Posterior cingulate gyrus (tissue), 11 donors: ENCODE data around the gene TMSB4Y.

ENCODE experiments used
- DNase-seq, 10 donors: peaks; one replicate each; pipeline versions ENCODE4 v3.0.0 to v3.0.0-alpha.2; 2020 to 2021; ENCODE audit warnings: mixed read lengths in 3 of 10
- intact Hi-C: fragments of 100-400 bp; cut with DNase I; formaldehyde crosslinking; loops from one replicate; pipeline ENCODE4 v1.15.1; 2023

TMSB4Y gene

GRCh38 chrY:13703568-13703968 lies at the start of gene TMSB4Y:
TMSB4Y (plus strand) TSS chrY:13703899.
- peak in 3 of 10 donors; percentile 69 to 77 (median 73) for DNase-seq
- intact Hi-C loops = no loop called here

DNA sequence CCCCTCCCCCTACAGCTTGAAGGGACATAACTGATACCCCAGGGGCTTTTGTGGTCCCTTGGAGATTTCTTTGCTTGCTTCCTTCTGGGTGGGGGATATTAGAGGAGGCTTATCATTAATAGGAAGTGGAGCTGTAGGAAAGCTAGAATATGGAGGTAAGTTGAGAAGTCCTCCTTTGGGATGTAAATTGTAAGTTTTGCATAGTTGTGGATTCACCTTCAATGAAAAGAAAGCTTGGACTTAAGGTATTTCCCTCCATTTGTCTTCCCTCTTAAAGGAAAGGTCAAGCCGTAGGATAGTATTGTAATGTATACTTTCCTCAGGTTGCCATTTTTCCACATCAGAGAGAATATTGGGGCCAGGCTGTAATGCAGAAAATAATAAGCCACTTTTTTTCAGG lies 39.5 kb upstream of the TMSB4Y start:
- intact Hi-C loops = no loop called here
- no peak for DNase-seq

GRCh38 chrY:13671122-13671521 lies 32.6 kb upstream of the TMSB4Y start:
- intact Hi-C loops = no loop called here
- DNase-seq = no peak

GRCh38 chrY:13702276-13702675 lies 1.4 kb upstream of the TMSB4Y start:
- intact Hi-C loops = no loop called here
- DNase-seq = no peak

GRCh38 chrY:13704121-13704930 lies 627 bp downstream of the TMSB4Y start:
- DNase-seq = peak in 3 of 10 donors; percentile 21 to 43 (median 41)
- intact Hi-C loops = no loop called here

DNA sequence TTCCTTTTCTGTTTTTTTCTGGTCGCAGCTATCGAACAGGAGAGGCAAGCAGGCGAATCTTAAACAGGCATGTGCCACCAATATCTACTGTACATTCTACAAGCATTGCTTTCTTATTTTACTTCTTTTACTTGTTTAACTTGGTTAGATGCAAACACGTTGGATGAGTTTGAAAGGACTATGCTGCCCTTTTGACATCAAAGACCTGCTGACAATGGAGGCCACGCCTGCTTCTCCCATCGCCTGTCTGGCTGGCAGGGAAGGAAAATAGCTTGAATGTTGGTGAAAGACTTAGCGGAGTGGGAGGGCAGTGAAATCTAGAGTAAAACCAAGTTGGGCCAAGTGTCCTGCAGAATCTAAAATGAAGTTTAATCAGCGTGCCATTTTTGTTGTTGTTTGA lies 1.5 kb downstream of the TMSB4Y start:
- intact Hi-C loops = no loop called here
- peak in 2 of 10 donors; percentile 13 to 41 for DNase-seq

- no peak for DNase-seq
- intact Hi-C loops = no loop called here
These were observed 4.3 kb downstream of the TMSB4Y start for GRCh38 chrY:13708038-13708437.

- no peak for DNase-seq
- intact Hi-C loops = no loop called here
These were observed 15.3 kb downstream of the TMSB4Y start for GRCh38 chrY:13718996-13719395.

DNA sequence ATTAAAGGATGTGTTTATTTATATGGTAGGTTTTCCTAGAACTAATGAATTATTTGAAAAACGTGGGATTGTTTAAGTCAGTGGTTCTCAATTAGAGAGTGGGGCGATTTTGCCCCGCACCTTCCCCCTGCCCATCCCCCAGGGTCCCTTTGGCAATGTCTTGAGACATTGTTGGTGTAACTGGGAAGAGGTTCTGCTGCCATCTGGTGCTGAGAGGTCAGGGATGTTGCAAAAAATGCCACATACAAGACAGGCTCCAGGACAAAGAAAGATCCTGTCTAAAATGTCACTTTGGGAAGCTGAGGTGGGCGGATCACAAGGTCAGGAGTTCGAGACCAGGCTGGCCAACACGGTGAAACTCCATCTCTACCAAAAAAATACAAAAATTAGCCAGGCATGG lies 25.8 kb downstream of the TMSB4Y start:
- peak in 1 of 10 donors; percentile 24 for DNase-seq
- intact Hi-C loops = no loop called here

- peak in 3 of 10 donors; percentile 25 to 51 (median 39) for DNase-seq
- intact Hi-C loops = no loop called here
These were observed 34.9 kb downstream of the TMSB4Y start for GRCh38 chrY:13738618-13739017.

DNA sequence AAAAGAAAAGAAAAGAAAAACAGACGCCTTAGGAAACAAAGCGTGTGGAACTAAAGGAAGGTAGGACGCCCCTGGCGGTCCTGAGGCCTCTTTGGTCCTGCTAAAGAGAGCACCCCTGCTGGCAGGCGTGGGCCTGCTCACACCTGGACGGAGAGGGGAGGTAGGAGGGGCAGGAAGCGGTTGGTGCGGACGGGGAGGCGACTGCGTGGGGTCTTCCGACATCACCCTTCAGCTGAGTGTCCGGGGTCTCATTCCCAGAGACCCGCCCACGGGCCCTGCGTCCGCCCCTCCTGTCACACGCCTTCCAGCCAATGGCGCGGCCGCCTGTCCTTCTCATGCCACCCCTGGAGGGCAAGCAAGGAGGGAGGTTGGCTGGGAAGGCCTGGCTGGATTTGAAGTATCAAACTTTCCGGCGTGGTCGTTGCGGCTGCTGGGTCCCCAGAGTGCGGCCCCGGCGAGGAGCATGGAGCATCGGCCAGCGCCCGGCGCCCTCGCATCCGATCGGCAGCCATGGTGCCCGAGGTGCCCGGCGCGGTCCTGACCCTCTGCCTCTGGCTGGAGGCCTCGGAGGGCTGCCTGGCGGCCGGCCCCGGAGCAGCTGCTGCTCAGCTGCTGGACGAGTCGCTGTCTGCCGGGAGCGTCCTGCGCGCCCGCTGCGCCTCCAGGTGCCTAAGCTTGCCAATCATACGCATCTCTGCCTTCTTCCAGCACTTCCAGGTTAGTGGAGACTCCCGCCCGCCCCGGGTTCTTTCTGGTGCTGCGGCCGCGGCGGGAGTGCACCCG lies 47.8 kb downstream of the TMSB4Y start:
- DNase-seq = peak in 1 of 10 donors; percentile 19
- intact Hi-C loops = no loop called here

DNA sequence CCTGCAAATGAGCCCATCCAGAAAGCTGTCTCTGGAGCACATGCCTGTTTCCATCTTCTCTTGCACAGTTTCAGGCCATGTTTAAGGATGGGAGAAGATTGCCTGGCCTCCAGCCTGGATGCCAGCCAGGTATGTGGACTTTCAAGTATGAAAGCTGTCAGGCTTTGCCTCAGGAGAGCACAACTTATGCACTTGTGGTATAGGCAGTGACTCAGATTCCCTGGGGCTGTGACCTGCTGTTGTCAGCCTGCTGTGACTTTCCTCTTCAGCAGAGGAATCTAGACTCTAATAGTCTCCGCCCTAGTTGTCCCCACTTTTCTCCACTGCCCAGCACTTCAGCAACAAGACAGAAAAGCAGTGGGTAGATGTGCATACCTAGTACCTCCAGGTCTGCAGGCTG lies 51.0 kb downstream of the TMSB4Y start:
- DNase-seq = no peak
- intact Hi-C loops = no loop called here
